ENCODE measurements around the gene OR10C1. TPM values are rescaled to one million over a fixed set of nuclear protein-coding genes. Genes with fewer than 3 reads are reported as not detected.

OR10C1 gene
- total and polyA plus RNA-seq, 2 of the 13 experiments (the other 11 are each of a cell fraction or from before 2014, with no cell fraction given) = 0.04 TPM; not detected in 1

- Histone ChIP-seq H3K4me2 (ENCODE audit: low read depth, low read length) (no peak overlapping the region), H3K27me3 (ENCODE audit: control insufficient read depth in 1 of 2, insufficient read depth in 2 of 2, low read length in 2 of 2) (no peaks in the 10 kb centered on the region), H3K79me2 (ENCODE audit: insufficient read depth, low read length) (no peaks in the 10 kb centered on the region), H3K36me3 (replicated peaks in 1 of 2; ENCODE audit: control insufficient read depth in 1 of 2, insufficient read depth in 2 of 2, low read length in 2 of 2) (no peaks in the 10 kb centered on the region), H3K4me1 (ENCODE audit: insufficient read depth, low read length) (no peaks in the 10 kb centered on the region), H3K9me3 (ENCODE audit: low read length) (no peaks in the 10 kb centered on the region), H4K20me1 (ENCODE audit: insufficient read depth, low read length) (no peaks in the 10 kb centered on the region), H3K9ac (ENCODE audit: insufficient read depth, low read depth, low read length) (no peak overlapping the region), H3K27ac (ENCODE audit: extremely low read length, insufficient read depth, low read length) (no peak overlapping the region), H3K4me3 (replicated peaks in 1 of 3; ENCODE audit: insufficient read depth in 1 of 3, low read depth in 2 of 3, low read length in 3 of 3) (no peak overlapping the region), H2AFZ (ENCODE audit: low read length) (no peak overlapping the region)
- CTCF ChIA-PET (ENCODE audit: low intra/inter-chr PET ratio, low total read pairs) = no interaction called here
- BruUV-seq (replicated peaks) = no TSS peak
- POLR2A ChIA-PET = no interaction called here
- intact Hi-C loops (cut with micrococcal nuclease; ENCODE audit: unreplicated experiment) (no loop called here), in situ Hi-C loops (cut with HindIII; ENCODE audit: extremely low pct_ligation_motif_present, low pct_unique_long_range_greater_than_20kb) (no loop called here)
- TF ChIP-seq ZNF20 (CRISPR knock-in tag; IDR thresholded peaks at IDR 0.05) = no peak
- no peak for TF ChIP-seq ZNF543 (CRISPR knock-in tag; IDR thresholded peaks at IDR 0.05)
- TF ChIP-seq SAP130 (CRISPR knock-in tag; IDR thresholded peaks at IDR 0.05; ENCODE audit: low read depth) = no peak
- no peak for TF ChIP-seq GZF1 (CRISPR knock-in tag; IDR thresholded peaks at IDR 0.05)
- TF ChIP-seq MBNL3 (CRISPR knock-in tag; conservative IDR thresholded peaks at IDR 0.05) = no peak
- no peak for TF ChIP-seq KLF13 (CRISPR knock-in tag; IDR thresholded peaks at IDR 0.05)
- TF ChIP-seq CEBPB (IDR thresholded peaks at IDR 0.05; ENCODE audit: borderline replicate concordance, low read depth, low read length) = peak; percentile 32; the same call in 1 of the 2 replicates
- TF ChIP-seq DDIT3 (CRISPR knock-in tag; IDR thresholded peaks at IDR 0.05) = no peak
- FAIRE-seq (peak; percentile 23), DNase-seq (ENCODE audit: low spot score) (no peak), ATAC-seq (no peak)
- WGBS (ENCODE audit: low lambda C conversion rate) = 0% methylated on average over 1 of the region's 1 CpG
These were observed 44.6 kb downstream of the OR10C1 start for GRCh38 chr6:29483735-29484134.

- Histone ChIP-seq H2AFZ (ENCODE audit: low read length) (no peak overlapping the region), H3K4me1 (ENCODE audit: insufficient read depth, low read length) (no peaks in the 10 kb centered on the region), H3K36me3 (replicated peaks in 1 of 2; ENCODE audit: control insufficient read depth in 1 of 2, insufficient read depth in 2 of 2, low read length in 2 of 2) (no peaks in the 10 kb centered on the region), H3K9ac (ENCODE audit: insufficient read depth, low read depth, low read length) (no peak overlapping the region), H3K9me3 (ENCODE audit: low read length) (no peaks in the 10 kb centered on the region), H3K4me3 (replicated peaks in 1 of 3; ENCODE audit: insufficient read depth in 1 of 3, low read depth in 2 of 3, low read length in 3 of 3) (no peak overlapping the region), H3K27me3 (ENCODE audit: control insufficient read depth in 1 of 2, insufficient read depth in 2 of 2, low read length in 2 of 2) (no peaks in the 10 kb centered on the region), H4K20me1 (ENCODE audit: insufficient read depth, low read length) (no peaks in the 10 kb centered on the region), H3K79me2 (ENCODE audit: insufficient read depth, low read length) (no peaks in the 10 kb centered on the region), H3K4me2 (ENCODE audit: low read depth, low read length) (no peak overlapping the region), H3K27ac (ENCODE audit: extremely low read length, insufficient read depth, low read length) (no peak overlapping the region)
- in situ Hi-C loops (cut with HindIII; ENCODE audit: extremely low pct_ligation_motif_present, low pct_unique_long_range_greater_than_20kb) = no loop called here
- no peak for ATAC-seq
- ChIA-PET CTCF (ENCODE audit: low intra/inter-chr PET ratio, low total read pairs) (no interaction called here), POLR2A (no interaction called here)
- no peak for FAIRE-seq
- WGBS (ENCODE audit: low lambda C conversion rate) = 2% methylated on average over 4 of the region's 4 CpGs
- intact Hi-C loops (cut with micrococcal nuclease; ENCODE audit: unreplicated experiment) = no loop called here
- no peak for DNase-seq (ENCODE audit: low spot score)
- TF ChIP-seq ZNF670 (CRISPR knock-in tag; IDR thresholded peaks at IDR 0.05; ENCODE audit: borderline replicate concordance) = no peak
- no peak for TF ChIP-seq KLF16 (CRISPR knock-in tag; IDR thresholded peaks at IDR 0.05)
- TF ChIP-seq ZNF513 (CRISPR knock-in tag; conservative IDR thresholded peaks at IDR 0.05) = no peak
- no peak for TF ChIP-seq ZNF580 (CRISPR knock-in tag; IDR thresholded peaks at IDR 0.05; ENCODE audit: borderline replicate concordance, low read depth)
- no peak for TF ChIP-seq NCOA2 (CRISPR knock-in tag; IDR thresholded peaks at IDR 0.05)
- TF ChIP-seq ZNF674 (CRISPR knock-in tag; IDR thresholded peaks at IDR 0.05; ENCODE audit: low read depth) = no peak
- TF ChIP-seq ZNF121 (CRISPR knock-in tag; IDR thresholded peaks at IDR 0.05) = no peak
- TF ChIP-seq ZNF234 (CRISPR knock-in tag; conservative IDR thresholded peaks at IDR 0.05) = no peak
- no peak for TF ChIP-seq NFKBIZ (CRISPR knock-in tag; IDR thresholded peaks at IDR 0.05)
- TF ChIP-seq ZNF775 (CRISPR knock-in tag; IDR thresholded peaks at IDR 0.05; ENCODE audit: borderline replicate concordance) = no peak
- TF ChIP-seq SALL1 (CRISPR knock-in tag; IDR thresholded peaks at IDR 0.05) = no peak
- no TSS peak for BruUV-seq (replicated peaks)
These were observed 47.5 kb downstream of the OR10C1 start for GRCh38 chr6:29486577-29486976.

Measured in HepG2 (cell line).